Gastroesophageal sphincter (tissue), 3 donors: ENCODE results near the gene TNPO2.

Source experiments
- POLR2AphosphoS5 ChIP-seq: sonication (generic); formaldehyde crosslinking; IDR thresholded peaks from one replicate; pipeline ENCODE4 v1.6.1; 2017; ENCODE audit warnings: antibody characterized with exemption
- TF ChIP-seq, protein P1 (sequence below), 4 experiments: fragments of 200-600 bp in 2 of 4; fragments of 450-650 bp in 2 of 4; sonication (generic) in 1 of 4; IDR thresholded peaks; one replicate each; pipeline ENCODE4 v1.5.1; 2017 to 2019; ENCODE audit warnings: antibody characterized with exemption in 4 of 4, mild to moderate bottlenecking in 2 of 4, moderate library complexity in 2 of 4

- TF ChIP-seq, protein P1, sequence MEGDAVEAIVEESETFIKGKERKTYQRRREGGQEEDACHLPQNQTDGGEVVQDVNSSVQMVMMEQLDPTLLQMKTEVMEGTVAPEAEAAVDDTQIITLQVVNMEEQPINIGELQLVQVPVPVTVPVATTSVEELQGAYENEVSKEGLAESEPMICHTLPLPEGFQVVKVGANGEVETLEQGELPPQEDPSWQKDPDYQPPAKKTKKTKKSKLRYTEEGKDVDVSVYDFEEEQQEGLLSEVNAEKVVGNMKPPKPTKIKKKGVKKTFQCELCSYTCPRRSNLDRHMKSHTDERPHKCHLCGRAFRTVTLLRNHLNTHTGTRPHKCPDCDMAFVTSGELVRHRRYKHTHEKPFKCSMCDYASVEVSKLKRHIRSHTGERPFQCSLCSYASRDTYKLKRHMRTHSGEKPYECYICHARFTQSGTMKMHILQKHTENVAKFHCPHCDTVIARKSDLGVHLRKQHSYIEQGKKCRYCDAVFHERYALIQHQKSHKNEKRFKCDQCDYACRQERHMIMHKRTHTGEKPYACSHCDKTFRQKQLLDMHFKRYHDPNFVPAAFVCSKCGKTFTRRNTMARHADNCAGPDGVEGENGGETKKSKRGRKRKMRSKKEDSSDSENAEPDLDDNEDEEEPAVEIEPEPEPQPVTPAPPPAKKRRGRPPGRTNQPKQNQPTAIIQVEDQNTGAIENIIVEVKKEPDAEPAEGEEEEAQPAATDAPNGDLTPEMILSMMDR (IDR thresholded peaks at IDR 0.05) = no peak
- no peak for TF ChIP-seq POLR2AphosphoS5
Observed at GRCh38 chr19:12649941-12650340, 73.8 kb downstream of the TNPO2 start.
